Pancreas (tissue), 10 donors: Measurements from ENCODE around the gene KLHL10. TPM values are rescaled to one million over a fixed set of nuclear protein-coding genes. Genes with fewer than 3 reads are reported as not detected.
A peak's percentile ranks its signal among the peaks of the same experiment; 100 is the strongest.

ENCODE experiments used
- ATAC-seq, 4 donors: fragments of 200-7000 bp; cut with Tn5 transposase; one replicate each; pipeline versions ENCODE4 v1.8.0 to v1.9.1; 2020; ENCODE audit warnings: mild to moderate bottlenecking in 4 of 4, moderate library complexity in 4 of 4
- DNase-seq, 6 donors: peaks; one replicate each; pipeline ENCODE4 v3.0.0-alpha.2; 2020
- FAIRE-seq: peaks from 2 replicates; lab custom pipeline; 2012; peaks lifted over from hg19 to GRCh38; lab: Jason Lieb, UNC
- H3K27ac ChIP-seq, 4 donors: fragments of 200-600 bp; sonication (generic); 1 replicate in 3 of 4; 2 replicates in 1 of 4; pipeline versions ENCODE4 v1.5.0 to v1.8.0; 2020
- H3K27me3 ChIP-seq, 4 donors: fragments of 200-600 bp; one replicate each; pipeline ENCODE4 v1.8.0; 2021
- H3K36me3 ChIP-seq, 3 donors: fragments of 200-600 bp; sonication (generic) in 1 of 3; one replicate each; pipeline versions ENCODE4 v1.5.0 to v1.8.0; 2020 to 2021
- H3K4me1 ChIP-seq, 3 donors: fragments of 200-600 bp; one replicate each; pipeline ENCODE4 v1.8.0; 2021
- H3K4me3 ChIP-seq, 4 donors: fragments of 200-600 bp; sonication (generic) in 2 of 4; one replicate each; pipeline versions ENCODE4 v1.5.0 to v1.8.0; 2020 to 2021
- H3K9me3 ChIP-seq, 4 donors: fragments of 200-600 bp; one replicate each; pipeline ENCODE4 v1.8.0; 2021
- WGBS, 2 donors: extraction: QIAGEN DNeasy Blood & Tissue Kit; methylation state at CpG; one replicate each; pipeline ENCODE4 v1.1.7; 2013; 5-methylcytosine and 5-hydroxymethylcytosine counted together
- intact Hi-C, 3 donors: fragments of 100-400 bp; cut with DNase I; formaldehyde crosslinking; loops; one replicate each; pipeline versions ENCODE4 v1.11.1 to v1.14.2; 2022
- polyA plus RNA-seq, 2 donors: library from polyadenylated mRNA; stranded (reverse); fragments of 200-250 nt; gene quantifications; one replicate each; pipeline ENCODE4 v1.2.3, GENCODE V29; 2013
- total RNA-seq, 6 donors: library from RNA; stranded (reverse); fragmentation: NEBNext Ultra II Directional in 4 of 6; extraction: Animal tissue kit (Norgen Biotek cat#: 25700) in 4 of 6; gene quantifications; one replicate each; pipeline versions ENCODE4 v1.2.1 to v1.2.4, GENCODE V29; 2021 to 2023
- TF ChIP-seq, protein P1 (sequence below), 4 donors: fragments of 200-600 bp; sonication (generic) in 3 of 4; IDR thresholded peaks; one replicate each; pipeline versions ENCODE4 v1.5.0 to v1.8.0; 2021; ENCODE audit warnings: antibody characterized with exemption in 4 of 4
- donor health status: healthy with polysubstance abuse.
- donor health status: DM: no; HTN: no; CAD: no; lungs with moderate emphysema.
- donor health status: DM: no; HTN: no; CAD: no.
- donor health status: control.
- donor health status: control.
- donor health status: Bipolar disorder and iron deficiency.
- donor health status: DM: yes; HTN: yes; CAD: no.
- donor health status: DM: no; HTN: no; CAD: no.
- donor health status: DM: no; HTN: no; CAD: no.
- donor health status: DM: yes; HTN: yes; CAD: no.

The KLHL10 gene
- total and polyA plus RNA-seq, 8 donors, result 0.02 TPM; not detected in 7

DNA sequence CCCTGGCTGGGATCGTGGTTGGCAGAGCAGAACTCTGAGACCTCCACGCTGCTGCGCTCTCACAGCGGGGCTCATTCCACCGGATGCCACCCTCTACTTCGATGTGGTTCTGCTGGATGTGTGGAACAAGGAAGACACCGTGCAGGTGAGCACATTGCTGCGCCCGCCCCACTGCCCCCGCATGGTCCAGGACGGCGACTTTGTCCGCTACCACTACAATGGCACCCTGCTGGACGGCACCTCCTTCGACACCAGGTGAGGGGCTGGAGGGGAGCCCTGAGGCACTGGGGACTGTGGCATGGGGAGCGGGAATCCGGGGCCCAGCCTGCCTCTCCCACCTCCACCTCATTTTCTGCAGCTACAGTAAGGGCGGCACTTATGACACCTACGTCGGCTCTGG, 19.6 kb upstream of the KLHL10 start:
- no peak for DNase-seq
- Histone ChIP-seq H3K9me3 (no peaks in the 10 kb centered on the region), H3K27me3 (no peaks in the 10 kb centered on the region), H3K36me3 (no peaks in the 10 kb centered on the region), H3K4me1 (no peaks in the 10 kb centered on the region), H3K4me3 (no peak overlapping the region), H3K27ac (no peak overlapping the region)
- no peak for ATAC-seq
- TF ChIP-seq, protein P1, sequence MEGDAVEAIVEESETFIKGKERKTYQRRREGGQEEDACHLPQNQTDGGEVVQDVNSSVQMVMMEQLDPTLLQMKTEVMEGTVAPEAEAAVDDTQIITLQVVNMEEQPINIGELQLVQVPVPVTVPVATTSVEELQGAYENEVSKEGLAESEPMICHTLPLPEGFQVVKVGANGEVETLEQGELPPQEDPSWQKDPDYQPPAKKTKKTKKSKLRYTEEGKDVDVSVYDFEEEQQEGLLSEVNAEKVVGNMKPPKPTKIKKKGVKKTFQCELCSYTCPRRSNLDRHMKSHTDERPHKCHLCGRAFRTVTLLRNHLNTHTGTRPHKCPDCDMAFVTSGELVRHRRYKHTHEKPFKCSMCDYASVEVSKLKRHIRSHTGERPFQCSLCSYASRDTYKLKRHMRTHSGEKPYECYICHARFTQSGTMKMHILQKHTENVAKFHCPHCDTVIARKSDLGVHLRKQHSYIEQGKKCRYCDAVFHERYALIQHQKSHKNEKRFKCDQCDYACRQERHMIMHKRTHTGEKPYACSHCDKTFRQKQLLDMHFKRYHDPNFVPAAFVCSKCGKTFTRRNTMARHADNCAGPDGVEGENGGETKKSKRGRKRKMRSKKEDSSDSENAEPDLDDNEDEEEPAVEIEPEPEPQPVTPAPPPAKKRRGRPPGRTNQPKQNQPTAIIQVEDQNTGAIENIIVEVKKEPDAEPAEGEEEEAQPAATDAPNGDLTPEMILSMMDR (IDR thresholded peaks at IDR 0.05), result no peak
- no peak for FAIRE-seq
- WGBS, 2 donors, result 92 to 94% methylated on average over 20 of the region's 20 CpGs
- intact Hi-C loops, result loop anchor here in 1 of 3 donors (10.0 kb wide), 1 partner anchor 47 kb away; the partner anchor contains the start of gene KLHL11

DNA sequence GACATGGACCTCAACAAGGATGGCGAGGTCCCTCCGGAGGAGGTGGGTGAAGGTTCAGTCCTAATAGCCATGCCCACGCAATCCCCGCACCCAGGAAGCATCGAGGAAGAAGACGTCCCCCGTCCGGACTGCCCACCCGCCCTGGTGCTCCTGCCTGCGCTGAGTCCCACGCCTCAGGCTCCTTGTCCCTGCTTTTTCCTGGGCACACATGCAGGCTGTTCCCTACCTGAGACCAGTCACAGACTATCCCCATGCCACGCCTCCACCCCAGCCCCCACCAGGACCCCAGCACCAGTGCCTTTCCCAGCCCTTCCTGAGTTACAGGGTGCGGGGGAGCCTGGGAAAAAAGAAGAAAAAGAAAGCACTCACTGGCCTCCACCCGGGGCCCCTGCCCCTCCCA, 15.8 kb upstream of the KLHL10 start:
- Histone ChIP-seq H3K9me3 (no peaks in the 10 kb centered on the region), H3K27ac (no peak overlapping the region), H3K4me1 (no peaks in the 10 kb centered on the region), H3K36me3 (peaks cover 0 to 20% (median 0%) of the 10 kb centered on the region in 3 donors), H3K27me3 (no peaks in the 10 kb centered on the region), H3K4me3 (no peak overlapping the region)
- DNase-seq (no peak), ATAC-seq (no peak), FAIRE-seq (no peak)
- 76 to 78% methylated on average over 14 of the region's 14 CpGs for WGBS, 2 donors
- intact Hi-C loops, result no loop called here
- TF ChIP-seq, protein P1 (IDR thresholded peaks at IDR 0.05), result no peak

DNA sequence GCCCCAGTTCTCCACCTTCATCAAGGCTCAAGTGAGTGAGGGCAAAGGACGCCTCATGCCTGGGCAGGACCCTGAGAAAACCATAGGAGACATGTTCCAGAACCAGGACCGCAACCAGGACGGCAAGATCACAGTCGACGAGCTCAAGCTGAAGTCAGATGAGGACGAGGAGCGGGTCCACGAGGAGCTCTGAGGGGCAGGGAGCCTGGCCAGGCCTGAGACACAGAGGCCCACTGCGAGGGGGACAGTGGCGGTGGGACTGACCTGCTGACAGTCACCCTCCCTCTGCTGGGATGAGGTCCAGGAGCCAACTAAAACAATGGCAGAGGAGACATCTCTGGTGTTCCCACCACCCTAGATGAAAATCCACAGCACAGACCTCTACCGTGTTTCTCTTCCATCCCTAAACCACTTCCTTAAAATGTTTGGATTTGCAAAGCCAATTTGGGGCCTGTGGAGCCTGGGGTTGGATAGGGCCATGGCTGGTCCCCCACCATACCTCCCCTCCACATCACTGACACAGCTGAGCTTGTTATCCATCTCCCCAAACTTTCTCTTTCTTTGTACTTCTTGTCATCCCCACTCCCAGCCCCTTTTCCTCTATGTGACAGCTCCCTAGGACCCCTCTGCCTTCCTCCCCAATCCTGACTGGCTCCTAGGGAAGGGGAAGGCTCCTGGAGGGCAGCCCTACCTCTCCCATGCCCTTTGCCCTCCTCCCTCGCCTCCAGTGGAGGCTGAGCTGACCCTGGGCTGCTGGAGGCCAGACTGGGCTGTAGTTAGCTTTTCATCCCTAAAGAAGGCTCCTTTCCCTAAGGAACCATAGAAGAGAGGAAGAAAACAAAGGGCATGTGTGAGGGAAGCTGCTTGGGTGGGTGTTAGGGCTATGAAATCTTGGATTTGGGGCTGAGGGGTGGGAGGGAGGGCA, 15.1 kb upstream of the KLHL10 start:
- H3K4me3 ChIP-seq, result no peak overlapping the region
- no peak overlapping the region for H3K27ac ChIP-seq
- FAIRE-seq (no peak), ATAC-seq (no peak), DNase-seq (peak in 1 of 6 donors; percentile 52)
- peaks cover 0 to 20% (median 0%) of the 10 kb centered on the region in 3 donors for H3K36me3 ChIP-seq
- TF ChIP-seq, protein P1 (IDR thresholded peaks at IDR 0.05), result no peak
- intact Hi-C loops, result no loop called here
- no peaks in the 10 kb centered on the region for H3K9me3 ChIP-seq
- no peaks in the 10 kb centered on the region for H3K27me3 ChIP-seq
- no peaks in the 10 kb centered on the region for H3K4me1 ChIP-seq
- 66 to 72% methylated on average over 12 of the region's 12 CpGs for WGBS, 2 donors

DNA sequence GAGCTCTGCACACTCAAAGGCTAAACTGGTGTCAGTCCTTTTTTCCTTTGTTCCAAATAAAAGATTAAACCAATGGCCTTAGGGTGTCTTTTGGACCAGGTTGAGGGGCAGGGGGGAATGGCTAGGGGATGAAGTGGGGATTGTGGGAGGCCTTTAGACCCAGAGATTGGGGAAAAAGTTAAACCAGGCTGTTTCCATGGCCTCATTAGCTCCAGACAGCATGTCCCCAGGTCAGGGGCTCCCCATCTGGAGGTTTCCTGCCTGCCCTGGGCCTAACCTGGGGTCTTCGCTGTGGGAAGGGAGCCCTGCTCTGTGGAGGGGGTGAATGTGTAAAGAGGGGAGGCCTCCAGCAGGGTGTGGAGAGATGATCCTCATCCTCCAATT, 14.5 kb upstream of the KLHL10 start:
- FAIRE-seq (no peak), DNase-seq (peak in 1 of 6 donors; percentile 24)

More for the DNA sequence above, 14.5 kb upstream of the KLHL10 start:
- Histone ChIP-seq H3K27me3 (no peaks in the 10 kb centered on the region), H3K27ac (no peak overlapping the region), H3K4me3 (no peak overlapping the region), H3K4me1 (no peaks in the 10 kb centered on the region), H3K9me3 (no peaks in the 10 kb centered on the region), H3K36me3 (peaks cover 0 to 26% (median 0%) of the 10 kb centered on the region in 3 donors)
- 100% methylated on average over 1 of the region's 1 CpG for WGBS, 2 donors
- intact Hi-C loops, result no loop called here
- TF ChIP-seq, protein P1 (IDR thresholded peaks at IDR 0.05), result no peak
- no peak for ATAC-seq
